PC-9 (cell line): ENCODE results near the gene CHSY1.

Source experiments
- CTCF ChIP-seq: fragments of 200-600 bp; sonication (generic); conservative IDR thresholded peaks from 2 replicates; pipeline ENCODE4 v1.6.1; 2017; ENCODE audit warnings: mixed run types, antibody characterized with exemption, mild to moderate bottlenecking, moderate library complexity
- EZH2 ChIP-seq: fragments of 200-600 bp; sonication (generic); IDR thresholded peaks from 2 replicates; pipeline ENCODE4 v1.8.0; 2017; ENCODE audit warnings: antibody characterized with exemption, low read depth

DNA sequence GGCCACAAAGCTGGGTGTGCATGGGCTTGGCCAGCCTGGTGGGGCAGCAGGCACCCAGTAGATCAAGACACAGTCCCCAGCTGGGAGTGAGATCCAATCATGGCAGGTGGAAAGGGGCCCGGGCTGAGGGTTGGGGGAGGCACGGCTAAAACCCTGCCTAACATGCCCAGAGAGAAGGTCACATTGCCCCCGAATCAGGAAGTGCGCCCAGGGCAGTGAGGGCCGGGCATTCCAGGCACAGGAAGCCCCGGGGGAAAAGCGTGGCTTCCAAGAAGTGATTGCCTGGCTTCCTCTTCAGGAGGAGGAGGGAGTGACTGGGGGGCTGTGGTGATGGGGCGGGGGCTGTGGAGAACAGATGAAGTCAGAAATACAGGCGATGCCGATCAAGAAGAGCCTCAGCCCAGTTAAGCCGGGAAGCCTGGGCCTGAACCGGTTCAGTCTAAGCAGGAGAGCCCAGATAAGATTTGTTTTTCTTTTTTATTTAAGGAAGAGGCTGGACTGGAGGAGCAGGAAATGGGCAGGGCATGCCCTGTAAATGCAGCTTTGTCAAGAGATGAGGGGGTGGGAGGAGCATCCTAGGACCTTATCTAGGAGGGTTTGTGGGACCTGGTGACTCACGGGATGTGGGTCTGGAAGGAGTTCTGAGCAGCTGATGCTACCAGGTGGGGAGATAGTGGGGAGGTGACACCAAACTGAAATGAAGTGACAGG, 83.9 kb downstream of the CHSY1 start:
- TF ChIP-seq CTCF: no peak
- TF ChIP-seq EZH2: no peak
